GM18505 (cell line): Measurements from ENCODE around the gene OSBPL9.
"Not testable (repeated sequence)": the region's sequence is repeated elsewhere in the genome, so short reads cannot be mapped to it uniquely, and the experiment has no call there.

Experiments
- ATAC-seq: cut with Tn5 transposase; IDR thresholded peaks from one replicate; pipeline ENCODE4 v1.9.1; 2021; ENCODE audit not compliant: unreplicated experiment
- POLR2A ChIP-seq: IDR thresholded peaks from 4 replicates; pipeline ENCODE4 v1.6.1; 2011; ENCODE audit warnings: borderline replicate concordance; ENCODE audit not compliant: insufficient read depth, insufficient read length; ENCODE audit errors: extremely low read depth

Gene OSBPL9

GRCh38 chr1:51729156-51729823, 112.4 kb downstream of the OSBPL9 start:
- peak; percentile 83 for TF ChIP-seq POLR2A
- ATAC-seq = peak; percentile 86

- peak; percentile 73 for TF ChIP-seq POLR2A
- peak; percentile 27 for ATAC-seq
These were observed 113.0 kb downstream of the OSBPL9 start for GRCh38 chr1:51729824-51730301.

GRCh38 chr1:51731998-51732397, 115.1 kb downstream of the OSBPL9 start:
- no peak for TF ChIP-seq POLR2A
- ATAC-seq = no peak

- no peak for ATAC-seq
- no peak for TF ChIP-seq POLR2A
These were observed 116.0 kb downstream of the OSBPL9 start for GRCh38 chr1:51732701-51733425.

- not testable (repeated sequence) for ATAC-seq
These were observed 116.5 kb downstream of the OSBPL9 start for GRCh38 chr1:51733426-51733774.

GRCh38 chr1:51733793-51734522, 117.1 kb downstream of the OSBPL9 start:
- ATAC-seq = no peak
- no peak for TF ChIP-seq POLR2A

- no peak for TF ChIP-seq POLR2A
- no peak for ATAC-seq
These were observed 118.2 kb downstream of the OSBPL9 start for GRCh38 chr1:51734896-51735745.

GRCh38 chr1:51735746-51736254, 118.9 kb downstream of the OSBPL9 start:
- TF ChIP-seq POLR2A = no peak
- ATAC-seq = no peak

GRCh38 chr1:51736702-51737101, 119.8 kb downstream of the OSBPL9 start:
- no peak for ATAC-seq
- TF ChIP-seq POLR2A = no peak

GRCh38 chr1:51738681-51739080, 121.8 kb downstream of the OSBPL9 start:
- no peak for TF ChIP-seq POLR2A
- no peak for ATAC-seq

GRCh38 chr1:51740652-51741051, 123.8 kb downstream of the OSBPL9 start:
- ATAC-seq = no peak
- TF ChIP-seq POLR2A = no peak

- TF ChIP-seq POLR2A = no peak
- no peak for ATAC-seq
These were observed 124.3 kb downstream of the OSBPL9 start for GRCh38 chr1:51741121-51741681.
